ENCODE results near the gene SPDEF. TPM values are rescaled to one million over a fixed set of nuclear protein-coding genes. Genes with fewer than 3 reads are reported as not detected.

The SPDEF gene
- total and polyA plus RNA-seq, 2 of the 13 experiments (the other 11 are each of a cell fraction or from before 2014, with no cell fraction given) = not detected

DNA sequence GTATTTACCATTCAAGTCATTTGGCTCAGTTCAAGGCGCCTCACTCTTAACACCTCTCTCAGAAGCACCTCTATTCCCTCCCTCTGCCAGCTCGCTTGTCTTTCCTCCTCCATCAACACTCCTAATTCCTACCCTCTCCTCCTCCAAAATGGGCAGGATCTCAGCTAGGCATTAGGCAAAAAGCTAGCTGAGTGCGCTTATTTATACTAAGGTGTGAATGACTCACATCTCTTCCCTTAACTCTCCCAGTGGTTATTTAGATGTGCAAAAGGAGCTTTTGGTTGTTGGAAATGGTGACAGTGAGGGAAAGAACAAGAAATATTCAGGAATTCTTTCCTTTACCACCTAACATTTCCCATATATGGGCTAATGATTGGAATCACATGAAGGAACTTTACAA is 61.2 kb downstream of the SPDEF start (continued):
- TF ChIP-seq, protein P1, sequence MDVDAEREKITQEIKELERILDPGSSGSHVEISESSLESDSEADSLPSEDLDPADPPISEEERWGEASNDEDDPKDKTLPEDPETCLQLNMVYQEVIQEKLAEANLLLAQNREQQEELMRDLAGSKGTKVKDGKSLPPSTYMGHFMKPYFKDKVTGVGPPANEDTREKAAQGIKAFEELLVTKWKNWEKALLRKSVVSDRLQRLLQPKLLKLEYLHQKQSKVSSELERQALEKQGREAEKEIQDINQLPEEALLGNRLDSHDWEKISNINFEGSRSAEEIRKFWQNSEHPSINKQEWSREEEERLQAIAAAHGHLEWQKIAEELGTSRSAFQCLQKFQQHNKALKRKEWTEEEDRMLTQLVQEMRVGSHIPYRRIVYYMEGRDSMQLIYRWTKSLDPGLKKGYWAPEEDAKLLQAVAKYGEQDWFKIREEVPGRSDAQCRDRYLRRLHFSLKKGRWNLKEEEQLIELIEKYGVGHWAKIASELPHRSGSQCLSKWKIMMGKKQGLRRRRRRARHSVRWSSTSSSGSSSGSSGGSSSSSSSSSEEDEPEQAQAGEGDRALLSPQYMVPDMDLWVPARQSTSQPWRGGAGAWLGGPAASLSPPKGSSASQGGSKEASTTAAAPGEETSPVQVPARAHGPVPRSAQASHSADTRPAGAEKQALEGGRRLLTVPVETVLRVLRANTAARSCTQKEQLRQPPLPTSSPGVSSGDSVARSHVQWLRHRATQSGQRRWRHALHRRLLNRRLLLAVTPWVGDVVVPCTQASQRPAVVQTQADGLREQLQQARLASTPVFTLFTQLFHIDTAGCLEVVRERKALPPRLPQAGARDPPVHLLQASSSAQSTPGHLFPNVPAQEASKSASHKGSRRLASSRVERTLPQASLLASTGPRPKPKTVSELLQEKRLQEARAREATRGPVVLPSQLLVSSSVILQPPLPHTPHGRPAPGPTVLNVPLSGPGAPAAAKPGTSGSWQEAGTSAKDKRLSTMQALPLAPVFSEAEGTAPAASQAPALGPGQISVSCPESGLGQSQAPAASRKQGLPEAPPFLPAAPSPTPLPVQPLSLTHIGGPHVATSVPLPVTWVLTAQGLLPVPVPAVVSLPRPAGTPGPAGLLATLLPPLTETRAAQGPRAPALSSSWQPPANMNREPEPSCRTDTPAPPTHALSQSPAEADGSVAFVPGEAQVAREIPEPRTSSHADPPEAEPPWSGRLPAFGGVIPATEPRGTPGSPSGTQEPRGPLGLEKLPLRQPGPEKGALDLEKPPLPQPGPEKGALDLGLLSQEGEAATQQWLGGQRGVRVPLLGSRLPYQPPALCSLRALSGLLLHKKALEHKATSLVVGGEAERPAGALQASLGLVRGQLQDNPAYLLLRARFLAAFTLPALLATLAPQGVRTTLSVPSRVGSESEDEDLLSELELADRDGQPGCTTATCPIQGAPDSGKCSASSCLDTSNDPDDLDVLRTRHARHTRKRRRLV (CRISPR knock-in tag; IDR thresholded peaks at IDR 0.05) = no peak
- TF ChIP-seq ZFX (CRISPR knock-in tag; IDR thresholded peaks at IDR 0.05; ENCODE audit: low read depth) (no peak), EHMT2 (IDR thresholded peaks at IDR 0.05; ENCODE audit: borderline replicate concordance, low read depth, low read length) (no peak)
- TF ChIP-seq, protein P2, sequence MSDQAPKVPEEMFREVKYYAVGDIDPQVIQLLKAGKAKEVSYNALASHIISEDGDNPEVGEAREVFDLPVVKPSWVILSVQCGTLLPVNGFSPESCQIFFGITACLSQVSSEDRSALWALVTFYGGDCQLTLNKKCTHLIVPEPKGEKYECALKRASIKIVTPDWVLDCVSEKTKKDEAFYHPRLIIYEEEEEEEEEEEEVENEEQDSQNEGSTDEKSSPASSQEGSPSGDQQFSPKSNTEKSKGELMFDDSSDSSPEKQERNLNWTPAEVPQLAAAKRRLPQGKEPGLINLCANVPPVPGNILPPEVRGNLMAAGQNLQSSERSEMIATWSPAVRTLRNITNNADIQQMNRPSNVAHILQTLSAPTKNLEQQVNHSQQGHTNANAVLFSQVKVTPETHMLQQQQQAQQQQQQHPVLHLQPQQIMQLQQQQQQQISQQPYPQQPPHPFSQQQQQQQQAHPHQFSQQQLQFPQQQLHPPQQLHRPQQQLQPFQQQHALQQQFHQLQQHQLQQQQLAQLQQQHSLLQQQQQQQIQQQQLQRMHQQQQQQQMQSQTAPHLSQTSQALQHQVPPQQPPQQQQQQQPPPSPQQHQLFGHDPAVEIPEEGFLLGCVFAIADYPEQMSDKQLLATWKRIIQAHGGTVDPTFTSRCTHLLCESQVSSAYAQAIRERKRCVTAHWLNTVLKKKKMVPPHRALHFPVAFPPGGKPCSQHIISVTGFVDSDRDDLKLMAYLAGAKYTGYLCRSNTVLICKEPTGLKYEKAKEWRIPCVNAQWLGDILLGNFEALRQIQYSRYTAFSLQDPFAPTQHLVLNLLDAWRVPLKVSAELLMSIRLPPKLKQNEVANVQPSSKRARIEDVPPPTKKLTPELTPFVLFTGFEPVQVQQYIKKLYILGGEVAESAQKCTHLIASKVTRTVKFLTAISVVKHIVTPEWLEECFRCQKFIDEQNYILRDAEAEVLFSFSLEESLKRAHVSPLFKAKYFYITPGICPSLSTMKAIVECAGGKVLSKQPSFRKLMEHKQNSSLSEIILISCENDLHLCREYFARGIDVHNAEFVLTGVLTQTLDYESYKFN (CRISPR knock-in tag; conservative IDR thresholded peaks at IDR 0.05) = no peak

All from HepG2 (cell line).